H1 (cell line): ENCODE data around the gene TNS1. TPM values are rescaled to one million over a fixed set of nuclear protein-coding genes. Genes with fewer than 3 reads are reported as not detected.
A peak's percentile ranks its signal among the peaks of the same experiment; 100 is the strongest.

Source experiments
- CTCF ChIA-PET: fragments of 300-600 bp; sonication (Branson Sonifier 250); formaldehyde crosslinking; loops from one replicate; lab custom pipeline; 2021; ENCODE audit not compliant: partially characterized antibody; lab: Charles Lee
- POLR2A ChIA-PET: fragments of 300-600 bp; sonication (Branson Sonifier 250); formaldehyde crosslinking; loops from one replicate; lab custom pipeline; 2021; ENCODE audit warnings: inconsistent platforms; ENCODE audit not compliant: partially characterized antibody; lab: Charles Lee
- DNase-seq, 2 experiments: peaks; one replicate each; pipeline versions ENCODE4 v3.0.0 to v3.0.0-alpha.2; 2010 to 2022; ENCODE audit warnings: low spot score in 2 of 2, low read depth in 1 of 2, mixed read lengths in 1 of 2
- FAIRE-seq: peaks from 2 replicates; lab custom pipeline; 2011; peaks lifted over from hg19 to GRCh38; lab: Jason Lieb, UNC
- H2AFZ ChIP-seq: 2 replicates; pipeline ENCODE4 v1.8.1; 2012; ENCODE audit warnings: low read length, inconsistent platforms
- H2AK5ac ChIP-seq: 2 replicates; pipeline ENCODE4 v1.6.1; 2013; ENCODE audit warnings: low read depth, low read length
- H2BK120ac ChIP-seq: replicated peaks from 2 replicates; pipeline ENCODE3; 2013; ENCODE audit warnings: low read depth, low read length, inconsistent platforms
- H2BK12ac ChIP-seq: 2 replicates; pipeline ENCODE4 v1.6.1; 2013; ENCODE audit warnings: low read depth, low read length
- H2BK15ac ChIP-seq: 2 replicates; pipeline ENCODE4 v1.6.1; 2013; ENCODE audit warnings: low read length
- H2BK20ac ChIP-seq: 2 replicates; pipeline ENCODE4 v1.6.1; 2013; ENCODE audit warnings: low read length
- H2BK5ac ChIP-seq: 2 replicates; pipeline ENCODE4 v1.6.1; 2013; ENCODE audit warnings: low read depth, low read length
- H3K14ac ChIP-seq: 2 replicates; pipeline ENCODE4 v1.6.1; 2013; ENCODE audit warnings: inconsistent platforms; ENCODE audit not compliant: insufficient read length
- H3K18ac ChIP-seq: 2 replicates; pipeline ENCODE4 v1.6.1; 2013; ENCODE audit warnings: low read length; ENCODE audit errors: extremely low read depth
- H3K23ac ChIP-seq: 2 replicates; pipeline ENCODE4 v1.6.1; 2013; ENCODE audit warnings: inconsistent platforms; ENCODE audit not compliant: insufficient read length
- H3K23me2 ChIP-seq: 2 replicates; pipeline ENCODE4 v1.6.1; 2013; ENCODE audit warnings: low read depth, low read length
- H3K27ac ChIP-seq: 2 replicates; pipeline ENCODE4 v1.6.1; 2011; ENCODE audit warnings: low read depth, low read length, inconsistent platforms
- H3K27me3 ChIP-seq, 4 experiments: replicated peaks in 1 of 4; 1 replicate in 1 of 4; 2 replicates in 3 of 4; pipeline versions ENCODE4 v1.6.1 to v1.8.1; 2011 to 2013; ENCODE audit warnings: low read length in 3 of 4, mild to moderate bottlenecking in 3 of 4, inconsistent platforms in 2 of 4, mixed read lengths in 2 of 4, moderate library complexity in 1 of 4; ENCODE audit not compliant: control insufficient read depth in 3 of 4, insufficient read depth in 3 of 4; ENCODE audit errors: extremely low read depth in 1 of 4
- H3K36me3 ChIP-seq, 4 experiments: 2 replicates each; pipeline versions ENCODE4 v1.6.1 to v1.8.1; 2011 to 2013; ENCODE audit warnings: mild to moderate bottlenecking in 4 of 4, low read length in 3 of 4, moderate library complexity in 2 of 4, control low read depth in 1 of 4, inconsistent platforms in 1 of 4; ENCODE audit not compliant: insufficient read depth in 4 of 4, control insufficient read depth in 2 of 4
- H3K4ac ChIP-seq: replicated peaks from 2 replicates; pipeline ENCODE3; 2013; ENCODE audit warnings: low read length, low read depth, mixed read lengths, inconsistent platforms; ENCODE audit not compliant: insufficient read length
- H3K4me1 ChIP-seq, 4 experiments: replicated peaks in 1 of 4; 1 replicate in 1 of 4; 2 replicates in 3 of 4; pipeline versions ENCODE4 v1.6.1 to v1.8.1; 2011 to 2013; ENCODE audit warnings: low read length in 3 of 4, inconsistent platforms in 2 of 4, mixed read lengths in 1 of 4; ENCODE audit not compliant: insufficient read depth in 4 of 4, control insufficient read depth in 3 of 4
- H3K4me2 ChIP-seq, 2 experiments: 2 replicates each; pipeline versions ENCODE4 v1.6.1 to v1.8.1; 2011 to 2013; ENCODE audit warnings: low read depth in 2 of 2, low read length in 2 of 2, control low read depth in 1 of 2, inconsistent platforms in 1 of 2, mild to moderate bottlenecking in 1 of 2; ENCODE audit not compliant: insufficient read depth in 1 of 2
- H3K4me3 ChIP-seq, 4 experiments: fragments of 200-600, 300-600 bp in 1 of 4; sonication (generic), shearing (Covaris generic), sonication (Bioruptor Twin) in 1 of 4; 2 replicates each; pipeline versions ENCODE4 v1.5.1 to v1.8.1; 2011 to 2016; ENCODE audit warnings: low read length in 4 of 4, low read depth in 3 of 4, control low read depth in 2 of 4, inconsistent platforms in 2 of 4, mild to moderate bottlenecking in 2 of 4, mixed read lengths in 1 of 4, moderate library complexity in 1 of 4; ENCODE audit not compliant: insufficient read depth in 2 of 4; ENCODE audit errors: extremely low read depth in 1 of 4
- H3K56ac ChIP-seq: replicated peaks from 2 replicates; pipeline ENCODE3; 2013; ENCODE audit warnings: low read depth, mild to moderate bottlenecking, mixed read lengths, low read length, inconsistent platforms; ENCODE audit not compliant: insufficient read length
- H3K79me1 ChIP-seq: 2 replicates; pipeline ENCODE4 v1.6.1; 2013; ENCODE audit warnings: low read depth, low read length, control low read depth
- H3K79me2 ChIP-seq, 2 experiments: 2 replicates each; pipeline versions ENCODE4 v1.6.1 to v1.8.1; 2012 to 2013; ENCODE audit warnings: low read length in 2 of 2, mild to moderate bottlenecking in 2 of 2, inconsistent platforms in 1 of 2; ENCODE audit not compliant: insufficient read depth in 2 of 2, control insufficient read depth in 1 of 2
- H3K9ac ChIP-seq, 4 experiments: replicated peaks in 1 of 4; 1 replicate in 1 of 4; 2 replicates in 3 of 4; pipeline versions ENCODE4 v1.6.1 to v1.8.1; 2011 to 2013; ENCODE audit warnings: low read depth in 3 of 4, low read length in 3 of 4, control low read depth in 2 of 4, mild to moderate bottlenecking in 2 of 4, moderate library complexity in 2 of 4, inconsistent platforms in 1 of 4; ENCODE audit errors: extremely low read depth in 1 of 4
- H3K9me3 ChIP-seq, 2 experiments: 2 replicates each; pipeline versions ENCODE4 v1.6.1 to v1.8.1; 2012 to 2013; ENCODE audit warnings: mild to moderate bottlenecking in 2 of 2, moderate library complexity in 2 of 2, control low read depth in 1 of 2, inconsistent platforms in 1 of 2, low read depth in 1 of 2, low read length in 1 of 2, mixed read lengths in 1 of 2; ENCODE audit not compliant: insufficient read depth in 2 of 2
- H4K20me1 ChIP-seq, 2 experiments: replicated peaks in 1 of 2; 2 replicates each; pipeline versions ENCODE3 to v1.8.1; 2011 to 2013; ENCODE audit warnings: inconsistent platforms in 2 of 2, low read length in 2 of 2, mild to moderate bottlenecking in 1 of 2; ENCODE audit not compliant: insufficient read depth in 2 of 2, control insufficient read depth in 1 of 2
- H4K5ac ChIP-seq: 2 replicates; pipeline ENCODE4 v1.6.1; 2013; ENCODE audit warnings: low read length, low read depth, mixed read lengths, inconsistent platforms; ENCODE audit not compliant: insufficient read length
- H4K8ac ChIP-seq: 2 replicates; pipeline ENCODE4 v1.8.0; 2013; ENCODE audit warnings: mild to moderate bottlenecking, moderate library complexity, low read length, inconsistent platforms; ENCODE audit not compliant: insufficient read depth; ENCODE audit errors: extremely low read depth
- H4K91ac ChIP-seq: replicated peaks from 2 replicates; pipeline ENCODE3; 2013; ENCODE audit warnings: low read length, mixed read lengths, inconsistent platforms; ENCODE audit not compliant: insufficient read length
- ASH2L ChIP-seq: fragments of 200-600, 300-600 bp; sonication (generic); IDR thresholded peaks from one replicate; pipeline ENCODE4 v1.7.1; 2017; ENCODE audit warnings: low read length
- CBX8 ChIP-seq: fragments of 300-800, 300-1000 bp; sonication (generic); IDR thresholded peaks from 2 replicates; pipeline ENCODE4 v1.7.1; 2016; ENCODE audit warnings: low read depth, low read length, borderline replicate concordance
- CEBPB ChIP-seq: IDR thresholded peaks from 2 replicates; pipeline ENCODE4 v1.6.1; 2012; ENCODE audit warnings: low read depth, low read length
- CHD2 ChIP-seq: IDR thresholded peaks from 2 replicates; pipeline ENCODE4 v1.6.1; 2012; ENCODE audit warnings: low read length, improper control_type of control experiment
- CTBP2 ChIP-seq: IDR thresholded peaks from 2 replicates; pipeline ENCODE4 v1.7.0; 2011; ENCODE audit warnings: borderline replicate concordance, mild to moderate bottlenecking, moderate library complexity, mixed read lengths, low read length; ENCODE audit not compliant: insufficient read depth, insufficient read length
- EP300 ChIP-seq, 2 experiments: IDR thresholded peaks; 1 replicate in 1 of 2; 2 replicates in 1 of 2; pipeline ENCODE4 v1.6.1; 2011 to 2012; ENCODE audit warnings: low read depth in 2 of 2, low read length in 2 of 2, mild to moderate bottlenecking in 2 of 2, borderline replicate concordance in 1 of 2, inconsistent platforms in 1 of 2, moderate library complexity in 1 of 2
- FOSL1 ChIP-seq: IDR thresholded peaks from 2 replicates; pipeline ENCODE4 v1.6.1; 2011; ENCODE audit warnings: mild to moderate bottlenecking, low read depth, low read length, moderate library complexity; ENCODE audit not compliant: insufficient read depth
- KDM1A ChIP-seq: fragments of 200-600, 300-600 bp; sonication (generic); IDR thresholded peaks from 2 replicates; pipeline ENCODE4 v1.7.1; 2016; ENCODE audit warnings: mild to moderate bottlenecking, low read length, borderline replicate concordance
- SIX5 ChIP-seq: IDR thresholded peaks from 2 replicates; pipeline ENCODE4 v1.6.1; 2011; ENCODE audit warnings: mild to moderate bottlenecking, low read depth, low read length
- TAF7 ChIP-seq: optimal IDR thresholded peaks from 2 replicates; pipeline ENCODE3; 2011; ENCODE audit warnings: low read depth, mild to moderate bottlenecking, inconsistent platforms, low read length, moderate library complexity, borderline replicate concordance
- WGBS, 2 experiments: shearing (Covaris generic) in 1 of 2; methylation state at CpG; one replicate each; pipeline versions ENCODE4 v1.1.6 to v1.1.7; 2013 to 2015; ENCODE audit warnings: low lambda C conversion rate in 2 of 2, mixed read lengths in 2 of 2, inconsistent platforms in 1 of 2, low coverage in 1 of 2, missing lambda C conversion rate in 1 of 2; ENCODE audit not compliant: insufficient replicate concordance in 2 of 2, insufficient coverage in 1 of 2, insufficient read length in 1 of 2; ENCODE audit errors: extremely low coverage in 1 of 2, missing lambda C conversion rate in 1 of 2; 5-methylcytosine and 5-hydroxymethylcytosine counted together
- polyA plus RNA-seq, 7 experiments: library from polyadenylated mRNA; depleted of rRNA in 3 of 7; stranded (reverse) in 5 of 7; unstranded in 2 of 7; fragments of >200 nt in 5 of 7; fragments of 200-250 nt in 2 of 7; gene quantifications; 1 replicate in 5 of 7; 2 replicates in 1 of 7; 4 replicates in 1 of 7; pipeline versions ENCODE4 v1.2.1 to v1.2.3, GENCODE V29; 2011 to 2013; ENCODE audit warnings: missing spikeins in 2 of 7, mixed read lengths in 2 of 7
- total RNA-seq: library from RNA; stranded (reverse); fragmentation: NEBNext Ultra II Directional; extraction: Animal tissue kit (Norgen Biotek cat#: 25700); gene quantifications from 2 replicates; pipeline ENCODE4 v1.2.1, GENCODE V29; 2021
- TF ChIP-seq, protein P1 (sequence below): IDR thresholded peaks from 2 replicates; pipeline ENCODE4 v1.6.1; 2011; ENCODE audit warnings: low read depth, mild to moderate bottlenecking, low read length; ENCODE audit not compliant: insufficient read depth

The TNS1 gene
- total and polyA plus RNA-seq, 2 of the 8 experiments (the other 6 are each of a cell fraction or from before 2014, with no cell fraction given), result 1.5 to 5.1 TPM

- FAIRE-seq, result no peak
- Histone ChIP-seq H2AFZ (no peak overlapping the region), H2AK5ac (no peak overlapping the region), H3K36me3 (no peaks in the 10 kb centered on the region), H3K27ac (no peak overlapping the region), H2BK5ac (no peak overlapping the region), H3K56ac (no peak overlapping the region), H3K18ac (no peak overlapping the region), H3K9ac (no peak overlapping the region), H3K79me1 (no peaks in the 10 kb centered on the region), H4K20me1 (peaks cover 0 to 2% of the 10 kb centered on the region in 2 experiments), H2BK20ac (no peak overlapping the region), H3K23ac (no peak overlapping the region), H3K4ac (no peak overlapping the region), H3K14ac (no peak overlapping the region), H3K27me3 (peaks cover 0 to 3% (median 0%) of the 10 kb centered on the region in 4 experiments; a peak in 1 of 7 replicates), H4K91ac (no peak overlapping the region), H3K9me3 (no peaks in the 10 kb centered on the region), H3K4me1 (peaks cover 0 to 10% (median 3%) of the 10 kb centered on the region in 4 experiments; a peak in 5 of 7 replicates), H3K79me2 (no peaks in the 10 kb centered on the region), H4K8ac (no peak overlapping the region), H2BK120ac (no peak overlapping the region), H4K5ac (no peak overlapping the region), H3K23me2 (no peaks in the 10 kb centered on the region), H3K4me2 (no peak overlapping the region), H2BK15ac (no peak overlapping the region), H2BK12ac (0 out of 2 replicates have a peak overlapping the region, but pooled peaks have one; percentile 9), H3K4me3 (no peak overlapping the region)
- ChIA-PET CTCF (interaction anchor here (0.8 to 22.2 kb wide), 9 partner anchors 8 to 169 kb away, joined by 3 to 480 read pairs (median 7); no protein-coding TSS in a partner anchor), POLR2A (interaction anchor here (1.0 kb wide), 1 partner anchor 29 kb away, joined by 4 read pairs; no protein-coding TSS in a partner anchor)
- WGBS, 2 experiments, result 90% methylated on average over 15 of the region's 15 CpGs; no CpG with 5 or more reads in 1 of the 2 experiments
- no peak for DNase-seq
- TF ChIP-seq, protein P1, sequence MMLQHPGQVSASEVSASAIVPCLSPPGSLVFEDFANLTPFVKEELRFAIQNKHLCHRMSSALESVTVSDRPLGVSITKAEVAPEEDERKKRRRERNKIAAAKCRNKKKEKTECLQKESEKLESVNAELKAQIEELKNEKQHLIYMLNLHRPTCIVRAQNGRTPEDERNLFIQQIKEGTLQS, result no peak
- TF ChIP-seq EP300 (IDR thresholded peaks at IDR 0.05; ENCODE audit: borderline replicate concordance in 1 of 2, low read depth in 2 of 2, low read length in 2 of 2), result no peak
- TF ChIP-seq TAF7, result no peak
- TF ChIP-seq SIX5, result no peak
- no peak for TF ChIP-seq CBX8
- no peak for TF ChIP-seq CTBP2
- TF ChIP-seq KDM1A, result no peak
- no peak for TF ChIP-seq CEBPB
- TF ChIP-seq ASH2L, result no peak
- TF ChIP-seq FOSL1, result no peak
- TF ChIP-seq CHD2, result no peak
Observed at GRCh38 chr2:217954971-217955740, 47.6 kb downstream of the TNS1 start.
